Daoy (cell line): ENCODE measurements around the gene MCCD1. TPM values are rescaled to one million over a fixed set of nuclear protein-coding genes. Genes with fewer than 3 reads are reported as not detected.

Experiments
- DNase-seq: peaks from one replicate; pipeline ENCODE4 v3.0.0-alpha.2; 2015; ENCODE audit warnings: low read depth
- total RNA-seq: library from RNA; depleted of rRNA; stranded (reverse); fragments of >200 nt; shearing (Covaris generic); gene quantifications from 2 replicates; pipeline ENCODE4 v1.2.3, GENCODE V29; 2014

The MCCD1 gene
- total RNA-seq, 1 experiment from 2014 or later = not detected

- no peak for DNase-seq
Measured at GRCh38 chr6:31510007-31510406, 18.8 kb upstream of the MCCD1 start.

DNA sequence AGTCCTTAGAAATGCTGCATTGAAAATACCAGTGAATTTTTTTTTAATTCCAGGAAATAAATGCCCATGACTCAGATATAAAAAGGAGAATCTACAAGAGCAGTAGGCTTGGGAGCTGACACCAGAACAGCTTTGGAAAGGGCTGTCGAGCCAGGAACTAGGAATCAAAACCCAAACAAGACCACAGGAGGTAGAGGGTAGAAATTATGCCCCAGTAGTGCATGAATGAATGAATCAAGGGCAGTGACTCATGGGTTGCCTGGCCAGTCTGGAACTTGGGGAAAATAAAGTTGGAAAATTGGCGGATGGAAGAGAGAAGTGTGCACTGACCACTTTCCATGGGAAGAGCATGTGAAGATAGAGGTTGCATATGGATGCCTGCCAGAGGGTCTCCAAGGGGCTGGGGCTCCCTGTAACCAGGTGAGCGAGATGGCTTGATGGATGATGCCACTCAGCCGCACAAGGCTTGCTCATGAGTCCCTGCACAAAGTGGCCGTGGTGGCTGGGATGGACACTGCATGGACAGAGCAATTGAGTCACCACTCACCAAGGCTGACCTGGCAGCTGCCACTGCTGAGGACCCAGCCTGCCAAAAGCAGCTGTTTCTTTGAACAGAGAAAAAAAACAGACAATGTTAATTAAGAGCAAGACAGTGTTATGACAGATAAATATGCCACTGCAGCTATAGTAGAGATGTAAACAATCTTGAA, 15.2 kb upstream of the MCCD1 start:
- peak; percentile 54 for DNase-seq

DNA sequence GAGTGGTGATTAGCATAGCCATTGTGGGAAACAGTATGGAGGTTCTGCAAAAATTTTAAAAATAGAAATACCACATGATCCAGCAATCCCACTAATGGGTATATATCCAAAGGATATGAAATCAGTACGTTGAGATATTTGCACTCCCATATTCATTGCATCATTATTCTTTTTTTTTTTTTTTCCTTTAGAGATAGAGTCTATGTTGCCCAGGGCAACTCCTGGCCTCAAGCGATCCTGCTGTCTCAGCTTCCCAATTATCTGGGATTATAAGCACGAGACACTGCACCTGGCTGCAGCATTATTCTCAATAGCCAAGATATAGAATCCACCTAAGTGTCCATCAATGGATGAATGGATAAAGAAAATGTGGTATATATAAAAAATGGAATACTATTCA, 6.9 kb upstream of the MCCD1 start:
- no peak for DNase-seq

- no peak for DNase-seq
Measured at GRCh38 chr6:31525553-31525931, 3.2 kb upstream of the MCCD1 start.

- DNase-seq = no peak
Measured at GRCh38 chr6:31525932-31526591, 2.7 kb upstream of the MCCD1 start.

GRCh38 chr6:31528307-31528777, 420 bp upstream of the MCCD1 start:
- DNase-seq = no peak

DNA sequence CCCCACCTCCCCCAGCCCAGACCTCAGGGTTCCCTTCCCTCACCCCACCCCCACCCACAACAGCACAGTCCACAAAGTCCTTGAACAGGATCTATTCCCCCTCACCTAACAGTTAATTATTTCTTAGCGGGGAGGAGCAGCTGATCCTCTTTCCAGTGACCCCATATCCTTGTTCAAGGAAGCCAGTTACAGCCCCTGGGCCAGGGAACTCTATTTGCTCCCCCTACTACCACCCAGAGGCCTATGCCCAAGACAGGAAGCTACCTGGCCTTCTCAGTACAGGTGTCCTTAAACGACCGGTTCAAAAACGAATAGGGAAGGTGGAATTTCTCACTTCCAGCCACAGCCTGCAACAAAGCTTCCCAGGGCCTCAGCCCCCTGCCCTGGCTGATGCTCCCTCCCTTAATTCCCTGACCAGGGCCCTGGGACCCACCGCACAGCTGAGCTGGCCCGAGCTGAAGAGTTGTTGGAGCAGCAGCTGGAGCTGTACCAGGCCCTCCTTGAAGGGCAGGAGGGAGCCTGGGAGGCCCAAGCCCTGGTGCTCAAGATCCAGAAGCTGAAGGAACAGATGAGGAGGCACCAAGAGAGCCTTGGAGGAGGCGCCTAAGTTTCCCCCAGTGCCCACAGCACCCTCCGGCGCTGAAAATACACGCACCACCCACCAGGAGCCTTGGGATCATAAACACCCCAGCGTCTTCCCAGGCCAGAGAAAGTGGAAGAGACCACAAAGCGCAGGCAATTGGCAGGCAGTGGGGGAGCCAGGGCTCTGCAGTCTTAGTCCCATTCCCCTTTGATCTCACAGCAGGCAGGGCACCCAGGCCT, 778 bp downstream of the MCCD1 start:
- DNase-seq = peak; percentile 27

DNA sequence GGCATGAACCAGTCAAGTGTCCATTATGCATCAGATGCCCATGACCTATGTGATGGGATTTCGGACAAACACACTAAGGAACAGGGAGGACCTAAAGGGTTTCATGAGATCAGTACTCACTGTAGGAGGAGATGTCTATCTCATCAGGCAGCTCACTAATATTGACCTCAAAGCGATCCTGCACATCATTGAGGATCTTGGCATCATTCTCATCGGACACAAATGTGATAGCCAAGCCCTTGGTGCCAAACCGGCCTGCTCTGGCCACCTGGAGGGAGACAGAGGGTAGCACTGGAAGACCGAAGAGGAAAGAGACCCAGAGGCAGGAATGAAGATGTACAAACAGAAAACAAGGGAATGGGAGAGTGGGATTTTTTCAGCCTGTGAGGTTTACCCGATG, 1.9 kb downstream of the MCCD1 start:
- no peak for DNase-seq

GRCh38 chr6:31531162-31531561, 2.4 kb downstream of the MCCD1 start:
- no peak for DNase-seq

DNA sequence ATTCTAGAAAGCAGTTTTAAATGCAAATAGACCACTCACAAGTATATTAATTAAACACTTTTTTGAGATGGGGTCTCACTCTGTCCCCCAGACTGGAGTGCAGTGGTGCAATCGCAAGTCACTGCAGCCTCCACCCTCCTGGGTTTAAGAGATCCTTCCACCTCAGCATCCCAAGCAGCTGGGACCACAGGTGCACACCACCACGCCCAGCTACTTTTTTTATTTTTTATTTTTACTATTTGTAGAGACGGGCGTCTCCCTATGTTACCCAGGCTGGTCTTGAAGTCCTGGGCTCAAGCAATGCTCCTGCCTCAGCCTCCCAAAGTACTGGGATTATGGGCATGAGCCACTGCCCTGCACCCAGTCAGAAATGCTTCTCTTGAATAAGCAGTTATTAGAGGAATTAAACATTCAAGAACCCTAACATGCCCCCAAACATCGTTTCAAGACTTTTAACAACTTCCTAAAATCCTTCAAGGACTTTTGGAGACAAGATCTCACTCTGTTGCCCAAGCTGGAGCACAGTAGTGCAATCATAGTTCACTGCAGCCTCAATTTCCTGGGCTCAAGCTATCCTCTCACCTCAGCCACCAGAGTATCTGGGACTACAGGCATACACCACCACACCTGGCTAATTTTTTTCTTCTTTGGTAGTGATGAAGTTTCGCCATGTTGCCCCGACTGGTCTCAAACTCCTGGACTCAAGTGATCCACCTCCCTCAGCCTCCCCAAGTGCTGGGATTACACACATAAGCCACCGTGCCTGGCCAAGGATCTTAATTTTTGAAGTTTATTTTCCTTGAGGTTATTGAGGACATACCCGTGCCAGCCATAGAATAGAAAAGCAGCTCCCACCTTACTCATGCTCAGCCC, 3.2 kb downstream of the MCCD1 start:
- no peak for DNase-seq

DNA sequence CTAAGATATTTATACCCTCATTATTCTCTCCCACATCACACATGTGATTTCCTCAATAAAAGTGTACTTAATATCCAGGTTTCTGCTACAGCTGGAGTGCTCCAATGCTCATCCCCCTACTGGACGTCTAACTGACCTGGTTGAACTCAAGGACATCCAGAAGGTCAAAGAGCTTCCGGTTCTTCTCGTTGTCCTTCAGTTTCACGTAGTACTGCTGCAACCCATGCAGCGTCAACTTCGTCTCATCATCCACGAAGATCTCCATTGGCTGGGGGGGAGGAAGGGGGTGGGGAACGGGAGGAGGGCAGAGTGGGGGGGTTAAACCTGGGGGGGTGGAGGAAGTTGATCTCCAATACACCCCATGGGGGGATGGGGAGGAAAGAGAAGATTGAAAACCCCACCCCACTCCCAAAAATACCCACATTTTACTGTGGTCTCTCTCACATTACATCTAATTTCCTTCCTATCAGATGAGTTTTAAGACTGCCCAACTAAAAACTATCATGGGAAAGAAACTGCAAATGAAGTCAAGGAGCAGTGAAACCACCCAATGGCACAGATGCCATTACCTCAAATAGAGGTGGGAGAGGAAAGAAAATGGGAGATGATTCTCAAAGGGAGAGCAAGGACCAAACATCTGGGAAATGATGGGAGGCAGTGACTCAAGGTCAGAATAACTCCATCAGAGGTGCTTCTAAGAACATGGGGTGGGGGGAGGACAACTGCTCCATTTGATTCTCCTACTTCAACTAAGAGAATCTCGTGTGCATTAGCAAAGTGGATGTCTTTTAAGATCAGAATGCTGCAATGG, 4.1 kb downstream of the MCCD1 start:
- no peak for DNase-seq

DNA sequence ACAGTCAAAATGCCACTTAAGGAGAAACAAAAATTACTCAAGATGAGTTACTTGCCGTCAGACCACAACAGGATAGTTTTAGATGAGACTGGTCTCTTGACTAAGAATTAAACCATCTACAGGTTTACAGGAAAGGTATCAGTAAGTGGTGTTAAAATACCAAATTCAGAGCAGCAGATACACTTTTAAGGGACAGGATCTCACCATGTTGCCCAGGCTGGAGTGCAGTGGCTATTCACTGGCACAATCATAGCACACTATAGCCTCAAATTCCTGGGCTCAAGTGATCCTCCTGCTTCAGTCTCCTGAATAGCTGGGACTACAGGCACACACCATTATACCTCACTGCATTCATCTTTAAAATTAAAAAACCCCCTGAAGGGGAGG, 4.7 kb downstream of the MCCD1 start:
- DNase-seq = no peak

DNA sequence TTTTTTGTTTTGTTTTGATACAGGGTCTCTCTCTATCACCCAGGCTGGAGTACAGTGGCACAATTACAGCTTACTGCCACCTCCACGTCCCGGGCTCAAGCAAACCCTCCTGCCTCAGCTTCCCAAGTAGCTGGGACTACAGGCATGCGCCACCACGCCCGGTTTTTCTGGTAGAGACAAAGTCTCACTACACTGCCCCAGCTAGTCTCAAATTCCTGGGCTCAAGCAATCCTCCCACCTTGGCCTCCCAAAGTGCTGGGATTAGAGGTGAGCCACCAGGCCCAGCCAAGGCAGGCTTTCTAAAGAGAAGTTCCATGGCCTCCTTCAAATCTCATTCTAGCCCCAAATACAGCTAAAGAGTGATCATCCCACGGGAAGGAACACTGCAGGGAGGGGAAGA, 5.2 kb downstream of the MCCD1 start:
- DNase-seq = no peak

GRCh38 chr6:31534521-31535040, 5.8 kb downstream of the MCCD1 start:
- DNase-seq = no peak

- no peak for DNase-seq
Measured at GRCh38 chr6:31535538-31536324, 7.0 kb downstream of the MCCD1 start.

DNA sequence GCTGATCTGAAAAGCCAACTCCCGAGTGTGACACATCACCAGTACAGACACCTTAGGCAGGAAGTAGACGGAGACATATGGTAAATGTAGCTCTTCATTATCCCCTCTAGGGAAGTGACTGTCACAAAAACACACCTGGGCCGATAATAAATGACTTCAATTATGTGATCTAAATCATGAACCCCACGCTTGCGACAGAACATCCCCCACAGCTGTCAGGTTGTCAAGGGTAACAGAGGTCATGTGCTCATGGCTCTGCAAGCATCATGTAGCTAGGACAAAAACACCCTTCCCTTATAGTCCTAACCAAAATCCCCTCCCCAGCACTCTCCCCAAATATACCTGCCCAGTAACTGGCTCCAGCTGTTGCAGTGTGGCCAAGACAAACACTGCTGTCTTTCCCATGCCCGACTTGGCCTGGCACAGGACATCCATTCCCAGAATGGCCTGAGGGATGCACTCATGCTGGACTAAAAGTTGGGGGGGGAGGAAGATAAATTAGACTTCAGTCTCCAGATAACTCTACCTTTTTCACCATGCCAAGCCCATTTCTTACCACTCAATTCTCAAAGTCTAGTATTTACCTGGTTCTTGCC, 10.1 kb downstream of the MCCD1 start:
- no peak for DNase-seq

DNA sequence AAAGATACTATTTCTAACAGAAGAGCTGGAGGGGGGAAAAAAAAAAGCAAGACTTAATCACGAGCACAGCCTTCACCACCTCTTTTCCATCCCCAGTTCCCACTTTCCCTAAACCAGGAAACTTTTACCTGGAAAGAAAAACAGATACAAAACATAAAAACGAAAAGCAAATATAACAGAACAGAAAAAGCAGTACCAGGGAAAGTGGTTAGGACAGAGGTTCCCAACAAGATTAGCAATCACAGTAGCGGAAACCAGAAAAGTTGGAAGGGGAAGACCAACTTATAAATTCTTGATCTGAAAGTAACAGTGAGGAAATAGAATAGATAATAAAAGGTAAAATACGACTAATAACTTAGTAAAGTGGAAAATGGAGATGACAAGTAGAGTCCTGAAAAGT, 11.9 kb downstream of the MCCD1 start:
- DNase-seq = no peak

- peak; percentile 77 for DNase-seq
Measured at GRCh38 chr6:31541059-31541657, 12.4 kb downstream of the MCCD1 start.
